Measurements from ENCODE around the gene TBRG4. TPM values are rescaled to one million over a fixed set of nuclear protein-coding genes. Genes with fewer than 3 reads are reported as not detected.
"Not testable (repeated sequence)": the region's sequence is repeated elsewhere in the genome, so short reads cannot be mapped to it uniquely, and the experiment has no call there.

TBRG4 gene
- total and polyA plus RNA-seq, 9 donors, result 28.6 to 67.5 (median 49.9) TPM

- Histone ChIP-seq H3K9me3 (no peaks in the 10 kb centered on the region), H3K4me3 (no peak overlapping the region), H3K27me3 (no peaks in the 10 kb centered on the region), H3K27ac (no peak overlapping the region), H3K36me3 (no peaks in the 10 kb centered on the region), H3K4me1 (ENCODE audit: insufficient read depth) (no peaks in the 10 kb centered on the region)
- intact Hi-C loops (cut with DNase I), result loop anchor here in 1 of 4 donors (5.0 kb wide), 2 partner anchors 106 to 1156 kb away; no protein-coding TSS in a partner anchor
- no peak for DNase-seq
- 83 to 88% (median 86%) methylated on average over 4 of the region's 4 CpGs for WGBS, 3 donors
- TF ChIP-seq EP300 (IDR thresholded peaks at IDR 0.05) (no peak), POLR2A (IDR thresholded peaks at IDR 0.05) (no peak), CTCF (IDR thresholded peaks at IDR 0.05) (no peak)
These were observed 44.4 kb upstream of the TBRG4 start for GRCh38 chr7:45155941-45156340.

- Histone ChIP-seq H3K4me3 (no peak overlapping the region), H3K27ac (no peak overlapping the region), H3K36me3 (no peaks in the 10 kb centered on the region), H3K27me3 (no peaks in the 10 kb centered on the region), H3K4me1 (ENCODE audit: insufficient read depth) (no peaks in the 10 kb centered on the region), H3K9me3 (no peaks in the 10 kb centered on the region)
- TF ChIP-seq POLR2A (IDR thresholded peaks at IDR 0.05) (no peak), CTCF (IDR thresholded peaks at IDR 0.05) (no peak), EP300 (IDR thresholded peaks at IDR 0.05) (no peak)
- WGBS, 3 donors, result 85 to 93% (median 87%) methylated on average over 9 of the region's 9 CpGs
- no peak for DNase-seq
- intact Hi-C loops (cut with DNase I), result loop anchor here in 1 of 4 donors (5.0 kb wide), 2 partner anchors 107 to 1157 kb away; no protein-coding TSS in a partner anchor
These were observed 43.9 kb upstream of the TBRG4 start for GRCh38 chr7:45155357-45155900.

- DNase-seq; H3K27me3 ChIP-seq; H3K4me1 ChIP-seq (ENCODE audit: insufficient read depth); H3K9me3 ChIP-seq; intact Hi-C loops (cut with DNase I); H3K4me3 ChIP-seq; H3K27ac ChIP-seq; H3K36me3 ChIP-seq: not testable (repeated sequence)
- 84 to 90% (median 85%) methylated on average over 8 of the region's 8 CpGs for WGBS, 3 donors
These were observed 42.4 kb upstream of the TBRG4 start for GRCh38 chr7:45153861-45154260.

GRCh38 chr7:45153233-45153632 is 41.7 kb upstream of the TBRG4 start:
- H3K9me3 ChIP-seq, result no peaks in the 10 kb centered on the region
- no peak overlapping the region for H3K4me3 ChIP-seq
- no peaks in the 10 kb centered on the region for H3K4me1 ChIP-seq (ENCODE audit: insufficient read depth)
- H3K27ac ChIP-seq, result no peak overlapping the region
- TF ChIP-seq CTCF (IDR thresholded peaks at IDR 0.05) (no peak), POLR2A (IDR thresholded peaks at IDR 0.05) (no peak), EP300 (IDR thresholded peaks at IDR 0.05) (no peak)
- no peaks in the 10 kb centered on the region for H3K27me3 ChIP-seq
- intact Hi-C loops (cut with DNase I), result no loop called here
- no peaks in the 10 kb centered on the region for H3K36me3 ChIP-seq
- no peak for DNase-seq
- 32 to 55% (median 38%) methylated on average over 3 of the region's 3 CpGs for WGBS, 3 donors

GRCh38 chr7:45151967-45152366 is 40.5 kb upstream of the TBRG4 start:
- intact Hi-C loops (cut with DNase I), result no loop called here
- no peak for DNase-seq
- Histone ChIP-seq H3K36me3 (no peaks in the 10 kb centered on the region), H3K27ac (no peak overlapping the region), H3K4me3 (no peak overlapping the region), H3K9me3 (no peaks in the 10 kb centered on the region), H3K27me3 (no peaks in the 10 kb centered on the region), H3K4me1 (ENCODE audit: insufficient read depth) (no peaks in the 10 kb centered on the region)
- WGBS, 3 donors, result 49 to 63% (median 57%) methylated on average over 3 of the region's 3 CpGs
- no peak for TF ChIP-seq EP300 (IDR thresholded peaks at IDR 0.05)
- no peak for TF ChIP-seq CTCF (IDR thresholded peaks at IDR 0.05)
- no peak for TF ChIP-seq POLR2A (IDR thresholded peaks at IDR 0.05)

All from ovary (tissue), 9 donors.